ENCODE data around the gene AHNAK.

The AHNAK gene

GRCh38 chr11:62439785-62440602, 106.6 kb downstream of the AHNAK start:
- no peak for DNase-seq
- H3K9me3 Mint-ChIP-seq = no peaks in the 10 kb centered on the region
- H3K4me3 Mint-ChIP-seq = no peak overlapping the region
- peaks cover 37% of the 10 kb centered on the region for H3K4me1 Mint-ChIP-seq
- TF ChIP-seq, protein P1, sequence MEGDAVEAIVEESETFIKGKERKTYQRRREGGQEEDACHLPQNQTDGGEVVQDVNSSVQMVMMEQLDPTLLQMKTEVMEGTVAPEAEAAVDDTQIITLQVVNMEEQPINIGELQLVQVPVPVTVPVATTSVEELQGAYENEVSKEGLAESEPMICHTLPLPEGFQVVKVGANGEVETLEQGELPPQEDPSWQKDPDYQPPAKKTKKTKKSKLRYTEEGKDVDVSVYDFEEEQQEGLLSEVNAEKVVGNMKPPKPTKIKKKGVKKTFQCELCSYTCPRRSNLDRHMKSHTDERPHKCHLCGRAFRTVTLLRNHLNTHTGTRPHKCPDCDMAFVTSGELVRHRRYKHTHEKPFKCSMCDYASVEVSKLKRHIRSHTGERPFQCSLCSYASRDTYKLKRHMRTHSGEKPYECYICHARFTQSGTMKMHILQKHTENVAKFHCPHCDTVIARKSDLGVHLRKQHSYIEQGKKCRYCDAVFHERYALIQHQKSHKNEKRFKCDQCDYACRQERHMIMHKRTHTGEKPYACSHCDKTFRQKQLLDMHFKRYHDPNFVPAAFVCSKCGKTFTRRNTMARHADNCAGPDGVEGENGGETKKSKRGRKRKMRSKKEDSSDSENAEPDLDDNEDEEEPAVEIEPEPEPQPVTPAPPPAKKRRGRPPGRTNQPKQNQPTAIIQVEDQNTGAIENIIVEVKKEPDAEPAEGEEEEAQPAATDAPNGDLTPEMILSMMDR (IDR thresholded peaks at IDR 0.05) = no peak
- H3K27ac Mint-ChIP-seq = peak overlapping the region; percentile 93
- peaks cover 7% of the 10 kb centered on the region for H3K27me3 Mint-ChIP-seq (ENCODE audit: low read depth, poor library complexity)
- no peaks in the 10 kb centered on the region for H3K36me3 Mint-ChIP-seq (ENCODE audit: low read depth)

DNA sequence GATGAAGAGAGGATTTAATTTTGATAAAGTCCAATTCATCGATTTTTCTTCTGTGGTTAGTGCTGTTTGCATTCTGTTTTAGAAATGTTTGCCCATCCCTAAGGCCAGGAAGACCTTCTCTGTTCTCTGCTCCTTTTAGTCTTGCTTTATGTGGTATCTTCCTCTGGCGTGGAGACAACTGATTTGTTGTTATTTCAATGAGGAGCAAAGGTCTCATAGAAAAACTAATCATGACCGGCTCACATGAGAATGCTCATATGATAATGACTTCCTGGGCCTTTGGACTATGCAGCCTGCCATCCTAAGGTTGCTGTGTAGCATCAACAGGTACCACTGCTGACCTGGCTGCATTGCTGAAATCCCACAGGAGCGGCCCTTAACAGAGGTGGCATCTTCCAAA, 108.0 kb downstream of the AHNAK start:
- Mint-ChIP-seq H3K4me1 (peaks cover 43% of the 10 kb centered on the region), H3K36me3 (ENCODE audit: low read depth) (no peaks in the 10 kb centered on the region), H3K27me3 (ENCODE audit: low read depth, poor library complexity) (no peaks in the 10 kb centered on the region), H3K27ac (no peak overlapping the region), H3K9me3 (no peaks in the 10 kb centered on the region), H3K4me3 (no peak overlapping the region)
- TF ChIP-seq, protein P1 (IDR thresholded peaks at IDR 0.05) = no peak
- DNase-seq = no peak

DNA sequence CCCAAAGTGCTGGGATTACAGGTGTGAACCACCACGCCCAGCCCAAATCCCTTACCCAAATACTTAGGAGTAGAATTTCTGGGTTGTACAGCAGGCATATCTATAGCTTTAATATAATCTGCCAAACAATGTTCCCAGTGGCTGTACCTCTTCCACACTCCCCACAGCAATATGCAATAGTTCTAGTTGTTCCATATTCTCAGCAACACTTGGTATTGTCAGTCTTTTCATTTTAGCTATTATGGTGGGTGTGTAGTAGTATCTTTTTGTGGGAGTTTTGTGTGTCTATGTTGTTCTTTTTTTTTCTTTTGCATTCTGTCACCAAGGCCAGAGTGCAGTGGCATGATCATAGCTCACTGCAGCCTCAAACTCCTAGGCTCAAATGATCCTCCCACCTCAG, 109.0 kb downstream of the AHNAK start:
- H3K4me3 Mint-ChIP-seq = no peak overlapping the region
- no peak overlapping the region for H3K27ac Mint-ChIP-seq
- H3K27me3 Mint-ChIP-seq (ENCODE audit: low read depth, poor library complexity) = no peaks in the 10 kb centered on the region
- peaks cover 53% of the 10 kb centered on the region for H3K4me1 Mint-ChIP-seq
- no peaks in the 10 kb centered on the region for H3K36me3 Mint-ChIP-seq (ENCODE audit: low read depth)
- no peaks in the 10 kb centered on the region for H3K9me3 Mint-ChIP-seq
- TF ChIP-seq, protein P1 (IDR thresholded peaks at IDR 0.05) = no peak
- DNase-seq = no peak

DNA sequence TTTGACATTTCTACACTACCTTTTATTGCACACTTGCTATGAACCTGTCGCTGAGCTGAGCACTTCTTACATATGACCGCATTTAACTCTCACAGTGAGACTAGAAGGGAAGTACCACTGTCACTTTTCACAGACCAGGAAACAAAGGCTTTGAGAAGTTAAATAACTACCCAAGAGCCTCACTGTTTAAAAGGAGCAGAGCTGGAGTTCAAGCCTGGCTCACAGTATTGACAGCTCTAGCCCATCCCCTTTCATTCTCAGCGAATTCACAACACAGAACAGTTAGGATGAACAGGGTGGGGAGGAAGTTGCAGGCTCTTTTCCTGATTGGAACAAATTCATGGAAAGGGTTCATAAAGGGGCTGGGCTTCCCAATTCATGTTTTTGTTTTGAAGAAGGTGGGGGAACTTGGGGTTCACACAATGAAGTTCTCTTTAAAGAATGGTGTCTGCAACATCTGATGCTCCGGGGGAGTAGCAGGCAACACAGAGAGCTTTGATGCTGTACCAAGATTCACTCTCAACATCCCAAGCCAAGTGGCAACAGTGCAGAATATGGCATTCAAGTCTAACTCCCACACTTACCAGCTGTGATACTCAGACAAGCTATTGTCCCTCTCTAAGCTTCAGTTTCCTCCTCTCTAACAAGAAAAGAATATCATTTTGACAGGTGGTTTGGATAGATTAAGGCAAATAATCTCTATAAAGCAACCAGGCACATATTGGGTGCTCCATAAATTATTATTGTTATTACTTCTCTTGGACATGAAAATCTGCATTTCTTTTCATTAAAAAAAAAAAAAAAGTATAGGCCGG, 110.6 kb downstream of the AHNAK start:
- Mint-ChIP-seq H3K27me3 (ENCODE audit: low read depth, poor library complexity) (no peaks in the 10 kb centered on the region), H3K9me3 (peaks cover 4% of the 10 kb centered on the region), H3K36me3 (ENCODE audit: low read depth) (no peaks in the 10 kb centered on the region), H3K4me1 (peaks cover 53% of the 10 kb centered on the region), H3K4me3 (no peak overlapping the region), H3K27ac (peak overlapping the region; percentile 72)
- TF ChIP-seq, protein P1 (IDR thresholded peaks at IDR 0.05) = no peak
- DNase-seq = no peak

GRCh38 chr11:62433904-62434276, 112.7 kb downstream of the AHNAK start:
- Mint-ChIP-seq H3K4me3 (no peak overlapping the region), H3K27ac (peak overlapping the region; percentile 67), H3K9me3 (peaks cover 13% of the 10 kb centered on the region), H3K27me3 (ENCODE audit: low read depth, poor library complexity) (peaks cover 4% of the 10 kb centered on the region), H3K4me1 (peaks cover 52% of the 10 kb centered on the region), H3K36me3 (ENCODE audit: low read depth) (peaks cover 4% of the 10 kb centered on the region)
- TF ChIP-seq, protein P1 (IDR thresholded peaks at IDR 0.05) = no peak
- DNase-seq = no peak

Measured in nephron progenitor cell (in vitro differentiated cells).